WTC11 (cell line): ENCODE data around the gene TMEM9B. TPM values are rescaled to one million over a fixed set of nuclear protein-coding genes. Genes with fewer than 3 reads are reported as not detected.

Source experiments
- ATAC-seq: fragments of 200-7000 bp; cut with Tn5 transposase; 2 replicates; pipeline ENCODE4 v1.10.0; 2021; ENCODE audit warnings: mild to moderate bottlenecking, moderate library complexity
- CTCF ChIA-PET: fragments of 300-600 bp; sonication (Branson Sonifier 250); formaldehyde crosslinking; loops from one replicate; lab custom pipeline; 2021; ENCODE audit warnings: antibody characterized with exemption; lab: Charles Lee
- POLR2A ChIA-PET: fragments of 350-600 bp; sonication (Branson Sonifier 250); formaldehyde crosslinking; loops from one replicate; lab custom pipeline; 2021; ENCODE audit warnings: antibody characterized with exemption; lab: Charles Lee
- DNase-seq: peaks from one replicate; pipeline ENCODE4 v3.0.0; 2021; ENCODE audit warnings: low spot score
- H3K27ac Mint-ChIP-seq: 2 replicates; pipeline ENCODE4 v1.8.0; 2021; ENCODE audit warnings: mixed read lengths
- H3K27me3 Mint-ChIP-seq: 2 replicates; pipeline ENCODE4 v1.8.0; 2021; ENCODE audit warnings: low read depth, mild to moderate bottlenecking, moderate library complexity, mixed read lengths
- H3K36me3 Mint-ChIP-seq: 2 replicates; pipeline ENCODE4 v1.8.0; 2021; ENCODE audit warnings: mixed read lengths
- H3K4me1 Mint-ChIP-seq: 2 replicates; pipeline ENCODE4 v1.8.0; 2022; ENCODE audit warnings: mixed read lengths
- H3K4me3 Mint-ChIP-seq: 2 replicates; pipeline ENCODE4 v1.8.0; 2021; ENCODE audit warnings: mild to moderate bottlenecking, moderate library complexity, mixed read lengths
- H3K9me3 Mint-ChIP-seq: 2 replicates; pipeline ENCODE4 v1.8.0; 2021; ENCODE audit warnings: mixed read lengths
- ATF1 ChIP-seq: sonication (generic); formaldehyde crosslinking; IDR thresholded peaks from 2 replicates; pipeline ENCODE4 v1.8.1; 2023; ENCODE audit warnings: mild to moderate bottlenecking, moderate library complexity, missing genetic modification reagents
- ATF2 ChIP-seq: sonication (generic); formaldehyde crosslinking; IDR thresholded peaks from 2 replicates; pipeline ENCODE4 v1.8.1; 2022; ENCODE audit warnings: low read depth, missing genetic modification reagents, borderline replicate concordance
- ATF6 ChIP-seq: sonication (generic); formaldehyde crosslinking; IDR thresholded peaks from 2 replicates; pipeline ENCODE4 v1.8.1; 2023; ENCODE audit warnings: mild to moderate bottlenecking, missing genetic modification reagents
- CBFB ChIP-seq: sonication (generic); formaldehyde crosslinking; IDR thresholded peaks from 2 replicates; pipeline ENCODE4 v1.8.1; 2022; ENCODE audit warnings: mild to moderate bottlenecking, low read depth, missing genetic modification reagents
- CREB1 ChIP-seq: sonication (generic); formaldehyde crosslinking; IDR thresholded peaks from 2 replicates; pipeline ENCODE4 v1.8.0; 2023; ENCODE audit warnings: mild to moderate bottlenecking, missing genetic modification reagents
- CTCF ChIP-seq: fragments of 200-600 bp; IDR thresholded peaks from 2 replicates; pipeline ENCODE4 v1.8.0; 2022; ENCODE audit warnings: antibody characterized with exemption
- ELF4 ChIP-seq: sonication (generic); formaldehyde crosslinking; IDR thresholded peaks from 2 replicates; pipeline ENCODE4 v1.8.1; 2022; ENCODE audit warnings: low read depth, mild to moderate bottlenecking, moderate library complexity, missing genetic modification reagents
- FOXK1 ChIP-seq: sonication (generic); formaldehyde crosslinking; IDR thresholded peaks from 2 replicates; pipeline ENCODE4 v1.8.0; 2022; ENCODE audit warnings: mild to moderate bottlenecking, moderate library complexity, missing genetic modification reagents
- GABPB1 ChIP-seq: sonication (generic); formaldehyde crosslinking; IDR thresholded peaks from 2 replicates; pipeline ENCODE4 v1.8.1; 2023; ENCODE audit warnings: mild to moderate bottlenecking, missing genetic modification reagents
- HMGA2 ChIP-seq: fragments of 250-450 bp; sonication (Bioruptor Pico); IDR thresholded peaks from 2 replicates; pipeline ENCODE4 v1.4.0; 2021; ENCODE audit warnings: mild to moderate bottlenecking, moderate library complexity
- IRF1 ChIP-seq: sonication (generic); formaldehyde crosslinking; IDR thresholded peaks from 2 replicates; pipeline ENCODE4 v1.8.0; 2023; ENCODE audit warnings: missing genetic modification reagents
- KAT7 ChIP-seq: sonication (generic); formaldehyde crosslinking; IDR thresholded peaks from 2 replicates; pipeline ENCODE4 v1.8.1; 2023; ENCODE audit warnings: missing genetic modification reagents, mild to moderate bottlenecking, borderline replicate concordance
- NFYB ChIP-seq: sonication (generic); formaldehyde crosslinking; conservative IDR thresholded peaks from 2 replicates; pipeline ENCODE4 v1.8.0; 2022; ENCODE audit warnings: low read depth, missing genetic modification reagents
- NR1H2 ChIP-seq: sonication (generic); formaldehyde crosslinking; IDR thresholded peaks from 2 replicates; pipeline ENCODE4 v1.9.0; 2021; ENCODE audit warnings: mild to moderate bottlenecking, moderate library complexity, missing genetic modification reagents
- OVOL2 ChIP-seq: fragments of 250-450 bp; sonication (Bioruptor Pico); IDR thresholded peaks from 2 replicates; pipeline ENCODE4 v1.9.0; 2021; ENCODE audit warnings: mild to moderate bottlenecking, borderline replicate concordance
- RELA ChIP-seq: sonication (generic); formaldehyde crosslinking; IDR thresholded peaks from 2 replicates; pipeline ENCODE4 v1.8.1; 2022; ENCODE audit warnings: missing genetic modification reagents, mild to moderate bottlenecking, borderline replicate concordance
- SMAD3 ChIP-seq: sonication (generic); formaldehyde crosslinking; IDR thresholded peaks from 2 replicates; pipeline ENCODE4 v1.8.0; 2022; ENCODE audit warnings: missing genetic modification reagents, mild to moderate bottlenecking, borderline replicate concordance
- SOX15 ChIP-seq: fragments of 250-450 bp; sonication (Bioruptor Pico); IDR thresholded peaks from 2 replicates; pipeline ENCODE4 v1.9.0; 2021; ENCODE audit warnings: mild to moderate bottlenecking
- STAT6 ChIP-seq: sonication (generic); formaldehyde crosslinking; conservative IDR thresholded peaks from 2 replicates; pipeline ENCODE4 v1.8.1; 2023; ENCODE audit warnings: mild to moderate bottlenecking, low read depth, missing genetic modification reagents, moderate library complexity
- ZNF219 ChIP-seq: sonication (generic); formaldehyde crosslinking; IDR thresholded peaks from 2 replicates; pipeline ENCODE4 v1.8.0; 2023; ENCODE audit warnings: missing genetic modification reagents, mild to moderate bottlenecking, borderline replicate concordance
- ZNF232 ChIP-seq: sonication (generic); formaldehyde crosslinking; IDR thresholded peaks from 2 replicates; pipeline ENCODE4 v1.8.0; 2022; ENCODE audit warnings: mild to moderate bottlenecking, missing genetic modification reagents
- ZNF317 ChIP-seq: sonication (generic); formaldehyde crosslinking; IDR thresholded peaks from 2 replicates; pipeline ENCODE4 v1.8.1; 2023; ENCODE audit warnings: low read depth, mild to moderate bottlenecking, moderate library complexity, missing genetic modification reagents, borderline replicate concordance
- ZNF416 ChIP-seq: fragments of 250-450 bp; sonication (Bioruptor Pico); IDR thresholded peaks from 2 replicates; pipeline ENCODE4 v1.9.0; 2021; ENCODE audit warnings: mild to moderate bottlenecking, inconsistent platforms
- ZNF423 ChIP-seq: fragments of 250-450 bp; sonication (Bioruptor Pico); IDR thresholded peaks from 2 replicates; pipeline ENCODE4 v2.1.2; 2022; ENCODE audit warnings: mild to moderate bottlenecking, moderate library complexity
- ZSCAN18 ChIP-seq: fragments of 250-450 bp; sonication (Bioruptor Pico); IDR thresholded peaks from 2 replicates; pipeline ENCODE4 v2.1.2; 2022; ENCODE audit warnings: mild to moderate bottlenecking, moderate library complexity
- total RNA-seq: library from RNA; stranded (reverse); gene quantifications from 3 replicates; pipeline ENCODE4 v1.2.3, GENCODE V29; 2021
- TF ChIP-seq, protein P1 (sequence below): sonication (generic); formaldehyde crosslinking; conservative IDR thresholded peaks from 2 replicates; pipeline ENCODE4 v1.8.1; 2022; ENCODE audit warnings: mild to moderate bottlenecking, missing genetic modification reagents

Gene TMEM9B
- total RNA-seq, 1 experiment from 2014 or later, result 8.7 TPM

GRCh38 chr11:8973121-8973520 is 8.9 kb upstream of the TMEM9B start:
- Mint-ChIP-seq H3K36me3 (no peaks in the 10 kb centered on the region), H3K4me3 (no peak overlapping the region), H3K27ac (no peak overlapping the region), H3K4me1 (no peaks in the 10 kb centered on the region)
- CTCF ChIA-PET, result interaction anchor here (0.6 kb wide), 1 partner anchor 190 kb away, joined by 3 read pairs; no protein-coding TSS in a partner anchor
- TF ChIP-seq ZNF232 (CRISPR knock-in tag), result no peak
- TF ChIP-seq CBFB, result no peak
- TF ChIP-seq ELF4, result no peak
- TF ChIP-seq, protein P1, sequence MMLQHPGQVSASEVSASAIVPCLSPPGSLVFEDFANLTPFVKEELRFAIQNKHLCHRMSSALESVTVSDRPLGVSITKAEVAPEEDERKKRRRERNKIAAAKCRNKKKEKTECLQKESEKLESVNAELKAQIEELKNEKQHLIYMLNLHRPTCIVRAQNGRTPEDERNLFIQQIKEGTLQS (CRISPR knock-in tag), result no peak
- TF ChIP-seq CTCF, result no peak
- TF ChIP-seq SMAD3 (CRISPR knock-in tag), result no peak
- TF ChIP-seq FOXK1, result no peak
- TF ChIP-seq OVOL2 (CRISPR knock-in tag), result no peak
- TF ChIP-seq GABPB1, result no peak
- no peak for TF ChIP-seq ZNF317 (CRISPR knock-in tag)
- TF ChIP-seq NFYB, result no peak
- no peak for TF ChIP-seq ATF1 (CRISPR knock-in tag)
- no peak for TF ChIP-seq ATF2 (CRISPR knock-in tag)
- no peak for TF ChIP-seq ZSCAN18 (CRISPR knock-in tag)
- no peak for TF ChIP-seq ZNF423 (CRISPR knock-in tag)
- TF ChIP-seq ATF6, result no peak
- TF ChIP-seq HMGA2 (CRISPR knock-in tag), result no peak
- no peak for TF ChIP-seq SOX15 (CRISPR knock-in tag)
- TF ChIP-seq NR1H2 (CRISPR knock-in tag), result no peak
- TF ChIP-seq, all 79 proteins: peak for 0
- no peak for DNase-seq
- Mint-ChIP-seq H3K27me3 (no peaks in the 10 kb centered on the region), H3K9me3 (peaks cover 7% of the 10 kb centered on the region; the same call in 1 of the 2 replicates)
- POLR2A ChIA-PET, result no interaction called here
- no peak for ATAC-seq

DNA sequence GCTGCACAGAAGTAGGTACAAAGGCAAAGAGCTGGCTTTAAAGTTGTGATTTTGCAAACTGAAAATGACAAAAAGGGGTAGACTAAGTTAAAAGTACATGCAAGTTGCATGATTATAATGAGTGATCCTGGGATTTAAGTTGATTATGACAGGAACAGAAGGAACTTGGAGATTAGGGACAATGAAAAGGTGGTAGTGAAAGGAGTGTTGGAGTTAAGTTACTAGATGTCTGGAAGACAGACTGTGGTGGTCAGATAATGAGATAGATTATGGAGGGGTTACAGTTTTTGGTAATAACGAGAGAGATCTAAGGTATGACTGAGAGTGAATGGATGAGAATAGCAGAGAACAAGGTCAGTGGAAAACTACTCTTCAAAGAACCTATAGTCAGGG is 7.7 kb upstream of the TMEM9B start:
- H3K27me3 Mint-ChIP-seq, result no peaks in the 10 kb centered on the region
- ChIA-PET CTCF (no interaction called here), POLR2A (no interaction called here)
- DNase-seq, result no peak
- H3K9me3 Mint-ChIP-seq, result peaks cover 6% of the 10 kb centered on the region; the same call in 1 of the 2 replicates
- H3K4me1 Mint-ChIP-seq, result no peaks in the 10 kb centered on the region
- no peak overlapping the region for H3K27ac Mint-ChIP-seq
- no peak overlapping the region for H3K4me3 Mint-ChIP-seq
- ATAC-seq, result no peak
- no peaks in the 10 kb centered on the region for H3K36me3 Mint-ChIP-seq
- TF ChIP-seq CREB1 (CRISPR knock-in tag) (no peak), ELF4 (no peak), ZNF423 (CRISPR knock-in tag) (no peak), KAT7 (CRISPR knock-in tag) (no peak), CBFB (no peak), ZNF219 (CRISPR knock-in tag) (no peak), IRF1 (CRISPR knock-in tag) (no peak), ZNF416 (CRISPR knock-in tag) (no peak), RELA (CRISPR knock-in tag) (no peak), ZNF317 (CRISPR knock-in tag) (no peak), STAT6 (CRISPR knock-in tag) (no peak)
